Measurements from ENCODE around the gene SHD. TPM values are rescaled to one million over a fixed set of nuclear protein-coding genes. Genes with fewer than 3 reads are reported as not detected.
A peak's percentile ranks its signal among the peaks of the same experiment; 100 is the strongest.

Gene SHD
- total and polyA plus RNA-seq, 2 experiments from 2014 or later, result 1.8 to 8.0 TPM

DNA sequence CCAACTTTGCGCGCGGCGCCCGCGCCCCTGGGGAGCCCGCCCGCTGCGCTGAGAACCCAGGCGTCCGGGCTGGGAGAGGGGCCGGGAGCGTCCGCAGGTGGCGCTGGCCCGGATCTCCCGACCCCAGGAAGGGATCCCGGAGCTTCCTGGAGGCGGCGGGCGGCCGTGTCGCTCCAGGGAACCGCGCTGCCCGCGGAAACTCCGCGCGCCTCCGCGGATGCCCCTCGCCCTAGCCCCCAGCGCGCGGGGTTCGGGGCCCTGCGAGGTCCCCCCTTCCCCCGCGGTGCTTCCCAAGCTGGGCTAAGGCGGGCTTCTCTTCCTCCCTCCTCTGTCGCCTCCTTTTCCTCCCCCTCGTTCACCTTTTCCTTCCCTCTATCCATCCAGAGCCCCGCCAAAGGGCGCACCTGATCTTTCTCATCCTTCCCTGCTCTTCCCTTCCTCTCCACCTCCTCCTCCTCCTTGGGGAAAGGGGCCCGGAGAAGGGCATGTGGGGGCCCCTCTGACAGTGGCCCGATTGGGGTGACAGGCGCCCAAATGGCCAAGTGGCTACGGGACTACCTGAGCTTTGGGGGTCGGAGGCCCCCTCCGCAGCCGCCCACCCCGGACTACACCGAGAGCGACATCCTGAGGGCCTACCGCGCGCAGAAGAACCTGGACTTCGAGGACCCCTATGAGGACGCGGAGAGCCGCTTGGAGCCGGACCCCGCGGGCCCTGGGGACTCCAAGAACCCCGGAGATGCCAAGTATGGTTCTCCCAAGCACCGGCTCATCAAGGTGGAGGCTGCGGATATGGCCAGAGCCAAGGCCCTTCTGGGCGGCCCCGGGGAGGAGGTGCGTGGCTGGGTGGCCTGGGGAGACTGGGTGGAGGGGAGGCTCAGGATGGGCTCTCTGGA lies 710 bp downstream of the SHD start:
- H3K4me1 Mint-ChIP-seq, result peaks cover 6% of the 10 kb centered on the region; the same call in 2 of the 3 replicates
- peak overlapping the region; percentile 85 for H3K4me3 ChIP-seq
- peaks cover 44% of the 10 kb centered on the region for H3K27me3 ChIP-seq (ENCODE audit: insufficient read depth)
- no peaks in the 10 kb centered on the region for H3K79me2 ChIP-seq (replicated peaks; ENCODE audit: insufficient read depth)
- H3K36me3 Mint-ChIP-seq (ENCODE audit: low read depth), result no peaks in the 10 kb centered on the region
- no peak overlapping the region for H3K27ac Mint-ChIP-seq
- DNase-seq (ENCODE audit: low spot score) (peak; percentile 45), ATAC-seq (peak; percentile 20)
- no peaks in the 10 kb centered on the region for H3K9me3 Mint-ChIP-seq
- peak overlapping the region; percentile 92 for H2AFZ ChIP-seq
- peaks cover 4% of the 10 kb centered on the region; the same call in 1 of the 2 replicates for H3K4me1 ChIP-seq (ENCODE audit: insufficient read depth)
- H3K4me2 ChIP-seq, result peak overlapping the region; percentile 95
- H3K9me2 ChIP-seq (ENCODE audit: insufficient read depth), result no peaks in the 10 kb centered on the region
- no peaks in the 10 kb centered on the region for H4K20me1 ChIP-seq (replicated peaks; ENCODE audit: insufficient read depth)
- no peaks in the 10 kb centered on the region for H3K36me3 ChIP-seq (ENCODE audit: insufficient read depth)
- peak overlapping the region; percentile 85 for H3K4me3 Mint-ChIP-seq
- TF ChIP-seq EZH2 (IDR thresholded peaks at IDR 0.05; ENCODE audit: low read depth, unreplicated experiment) (peak; percentile 16), NANOG (IDR thresholded peaks at IDR 0.05; ENCODE audit: borderline replicate concordance) (no peak), CREB1 (CRISPR knock-in tag; IDR thresholded peaks at IDR 0.05; ENCODE audit: low read depth) (no peak)
- no peak overlapping the region for H3K27ac ChIP-seq (ENCODE audit: low read depth)
- peaks cover 38% of the 10 kb centered on the region for H3K27me3 Mint-ChIP-seq (ENCODE audit: insufficient read depth, low read depth, poor library complexity)
- peaks cover 5% of the 10 kb centered on the region; the same call in 1 of the 2 replicates for H3F3A ChIP-seq (replicated peaks; ENCODE audit: low read depth)

DNA sequence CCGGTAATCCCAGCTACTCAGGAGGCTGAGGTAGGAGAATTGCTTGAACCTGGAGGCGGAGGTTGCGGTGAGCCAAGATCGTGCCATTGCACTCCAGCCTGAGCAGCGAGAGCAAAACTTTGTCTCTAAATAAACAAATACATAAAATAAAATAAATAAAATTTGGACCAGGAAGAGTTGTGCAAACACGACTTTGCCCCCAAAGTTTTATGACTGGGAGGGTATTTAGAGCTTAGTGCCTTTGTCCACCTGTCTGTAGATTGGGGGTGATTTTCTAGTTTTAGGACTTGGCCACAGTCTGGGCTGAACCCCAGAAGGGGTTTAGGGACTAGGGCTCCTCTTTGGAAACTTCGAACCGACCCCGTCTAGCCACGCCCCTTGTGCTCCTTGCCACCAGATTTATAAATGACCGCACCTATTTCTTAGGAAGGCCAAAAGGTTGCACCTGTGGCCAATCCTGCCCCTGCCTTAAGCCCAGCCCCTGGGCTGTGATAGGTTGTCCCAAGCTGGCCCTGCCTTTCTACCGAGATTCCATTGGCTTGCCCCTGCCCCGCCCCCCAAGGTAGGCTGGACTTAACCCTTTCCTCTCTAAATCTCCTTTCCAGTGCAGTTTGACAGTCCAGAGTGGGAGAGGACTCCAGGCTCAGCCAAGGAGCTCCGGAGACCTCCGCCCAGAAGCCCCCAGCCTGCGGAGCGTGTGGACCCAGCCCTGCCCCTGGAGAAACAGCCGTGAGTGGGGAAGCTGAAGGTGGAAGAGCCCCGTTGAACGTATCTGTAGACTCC lies 5.3 kb downstream of the SHD start:
- Histone ChIP-seq H3K4me2 (peak overlapping the region; percentile 55; the same call in 1 of the 2 replicates), H4K20me1 (replicated peaks; ENCODE audit: insufficient read depth) (no peaks in the 10 kb centered on the region), H3K27me3 (ENCODE audit: insufficient read depth) (peaks cover 29% of the 10 kb centered on the region), H2AFZ (peak overlapping the region; percentile 19; the same call in 1 of the 2 replicates), H3K27ac (ENCODE audit: low read depth) (no peak overlapping the region), H3K4me1 (ENCODE audit: insufficient read depth) (no peaks in the 10 kb centered on the region; the same call in 1 of the 2 replicates), H3K79me2 (replicated peaks; ENCODE audit: insufficient read depth) (no peaks in the 10 kb centered on the region), H3K4me3 (peak overlapping the region; percentile 24; the same call in 1 of the 2 replicates), H3K9me2 (ENCODE audit: insufficient read depth) (no peaks in the 10 kb centered on the region), H3F3A (replicated peaks; ENCODE audit: low read depth) (no peaks in the 10 kb centered on the region), H3K36me3 (ENCODE audit: insufficient read depth) (no peaks in the 10 kb centered on the region)
- no peaks in the 10 kb centered on the region for H3K36me3 Mint-ChIP-seq (ENCODE audit: low read depth)
- DNase-seq (ENCODE audit: low spot score) (peak; percentile 98), ATAC-seq (peak; percentile 96)
- peaks cover 30% of the 10 kb centered on the region for H3K27me3 Mint-ChIP-seq (ENCODE audit: insufficient read depth, low read depth, poor library complexity)
- H3K27ac Mint-ChIP-seq, result no peak overlapping the region; the same call in 1 of the 2 replicates
- peak overlapping the region; percentile 57 for H3K4me3 Mint-ChIP-seq
- no peaks in the 10 kb centered on the region for H3K9me3 Mint-ChIP-seq
- H3K4me1 Mint-ChIP-seq, result peaks cover 2% of the 10 kb centered on the region; the same call in 1 of the 3 replicates
- TF ChIP-seq, protein P1, sequence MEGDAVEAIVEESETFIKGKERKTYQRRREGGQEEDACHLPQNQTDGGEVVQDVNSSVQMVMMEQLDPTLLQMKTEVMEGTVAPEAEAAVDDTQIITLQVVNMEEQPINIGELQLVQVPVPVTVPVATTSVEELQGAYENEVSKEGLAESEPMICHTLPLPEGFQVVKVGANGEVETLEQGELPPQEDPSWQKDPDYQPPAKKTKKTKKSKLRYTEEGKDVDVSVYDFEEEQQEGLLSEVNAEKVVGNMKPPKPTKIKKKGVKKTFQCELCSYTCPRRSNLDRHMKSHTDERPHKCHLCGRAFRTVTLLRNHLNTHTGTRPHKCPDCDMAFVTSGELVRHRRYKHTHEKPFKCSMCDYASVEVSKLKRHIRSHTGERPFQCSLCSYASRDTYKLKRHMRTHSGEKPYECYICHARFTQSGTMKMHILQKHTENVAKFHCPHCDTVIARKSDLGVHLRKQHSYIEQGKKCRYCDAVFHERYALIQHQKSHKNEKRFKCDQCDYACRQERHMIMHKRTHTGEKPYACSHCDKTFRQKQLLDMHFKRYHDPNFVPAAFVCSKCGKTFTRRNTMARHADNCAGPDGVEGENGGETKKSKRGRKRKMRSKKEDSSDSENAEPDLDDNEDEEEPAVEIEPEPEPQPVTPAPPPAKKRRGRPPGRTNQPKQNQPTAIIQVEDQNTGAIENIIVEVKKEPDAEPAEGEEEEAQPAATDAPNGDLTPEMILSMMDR (conservative IDR thresholded peaks at IDR 0.05; ENCODE audit: low read depth in 2 of 2), result no peak
- TF ChIP-seq, protein P2, sequence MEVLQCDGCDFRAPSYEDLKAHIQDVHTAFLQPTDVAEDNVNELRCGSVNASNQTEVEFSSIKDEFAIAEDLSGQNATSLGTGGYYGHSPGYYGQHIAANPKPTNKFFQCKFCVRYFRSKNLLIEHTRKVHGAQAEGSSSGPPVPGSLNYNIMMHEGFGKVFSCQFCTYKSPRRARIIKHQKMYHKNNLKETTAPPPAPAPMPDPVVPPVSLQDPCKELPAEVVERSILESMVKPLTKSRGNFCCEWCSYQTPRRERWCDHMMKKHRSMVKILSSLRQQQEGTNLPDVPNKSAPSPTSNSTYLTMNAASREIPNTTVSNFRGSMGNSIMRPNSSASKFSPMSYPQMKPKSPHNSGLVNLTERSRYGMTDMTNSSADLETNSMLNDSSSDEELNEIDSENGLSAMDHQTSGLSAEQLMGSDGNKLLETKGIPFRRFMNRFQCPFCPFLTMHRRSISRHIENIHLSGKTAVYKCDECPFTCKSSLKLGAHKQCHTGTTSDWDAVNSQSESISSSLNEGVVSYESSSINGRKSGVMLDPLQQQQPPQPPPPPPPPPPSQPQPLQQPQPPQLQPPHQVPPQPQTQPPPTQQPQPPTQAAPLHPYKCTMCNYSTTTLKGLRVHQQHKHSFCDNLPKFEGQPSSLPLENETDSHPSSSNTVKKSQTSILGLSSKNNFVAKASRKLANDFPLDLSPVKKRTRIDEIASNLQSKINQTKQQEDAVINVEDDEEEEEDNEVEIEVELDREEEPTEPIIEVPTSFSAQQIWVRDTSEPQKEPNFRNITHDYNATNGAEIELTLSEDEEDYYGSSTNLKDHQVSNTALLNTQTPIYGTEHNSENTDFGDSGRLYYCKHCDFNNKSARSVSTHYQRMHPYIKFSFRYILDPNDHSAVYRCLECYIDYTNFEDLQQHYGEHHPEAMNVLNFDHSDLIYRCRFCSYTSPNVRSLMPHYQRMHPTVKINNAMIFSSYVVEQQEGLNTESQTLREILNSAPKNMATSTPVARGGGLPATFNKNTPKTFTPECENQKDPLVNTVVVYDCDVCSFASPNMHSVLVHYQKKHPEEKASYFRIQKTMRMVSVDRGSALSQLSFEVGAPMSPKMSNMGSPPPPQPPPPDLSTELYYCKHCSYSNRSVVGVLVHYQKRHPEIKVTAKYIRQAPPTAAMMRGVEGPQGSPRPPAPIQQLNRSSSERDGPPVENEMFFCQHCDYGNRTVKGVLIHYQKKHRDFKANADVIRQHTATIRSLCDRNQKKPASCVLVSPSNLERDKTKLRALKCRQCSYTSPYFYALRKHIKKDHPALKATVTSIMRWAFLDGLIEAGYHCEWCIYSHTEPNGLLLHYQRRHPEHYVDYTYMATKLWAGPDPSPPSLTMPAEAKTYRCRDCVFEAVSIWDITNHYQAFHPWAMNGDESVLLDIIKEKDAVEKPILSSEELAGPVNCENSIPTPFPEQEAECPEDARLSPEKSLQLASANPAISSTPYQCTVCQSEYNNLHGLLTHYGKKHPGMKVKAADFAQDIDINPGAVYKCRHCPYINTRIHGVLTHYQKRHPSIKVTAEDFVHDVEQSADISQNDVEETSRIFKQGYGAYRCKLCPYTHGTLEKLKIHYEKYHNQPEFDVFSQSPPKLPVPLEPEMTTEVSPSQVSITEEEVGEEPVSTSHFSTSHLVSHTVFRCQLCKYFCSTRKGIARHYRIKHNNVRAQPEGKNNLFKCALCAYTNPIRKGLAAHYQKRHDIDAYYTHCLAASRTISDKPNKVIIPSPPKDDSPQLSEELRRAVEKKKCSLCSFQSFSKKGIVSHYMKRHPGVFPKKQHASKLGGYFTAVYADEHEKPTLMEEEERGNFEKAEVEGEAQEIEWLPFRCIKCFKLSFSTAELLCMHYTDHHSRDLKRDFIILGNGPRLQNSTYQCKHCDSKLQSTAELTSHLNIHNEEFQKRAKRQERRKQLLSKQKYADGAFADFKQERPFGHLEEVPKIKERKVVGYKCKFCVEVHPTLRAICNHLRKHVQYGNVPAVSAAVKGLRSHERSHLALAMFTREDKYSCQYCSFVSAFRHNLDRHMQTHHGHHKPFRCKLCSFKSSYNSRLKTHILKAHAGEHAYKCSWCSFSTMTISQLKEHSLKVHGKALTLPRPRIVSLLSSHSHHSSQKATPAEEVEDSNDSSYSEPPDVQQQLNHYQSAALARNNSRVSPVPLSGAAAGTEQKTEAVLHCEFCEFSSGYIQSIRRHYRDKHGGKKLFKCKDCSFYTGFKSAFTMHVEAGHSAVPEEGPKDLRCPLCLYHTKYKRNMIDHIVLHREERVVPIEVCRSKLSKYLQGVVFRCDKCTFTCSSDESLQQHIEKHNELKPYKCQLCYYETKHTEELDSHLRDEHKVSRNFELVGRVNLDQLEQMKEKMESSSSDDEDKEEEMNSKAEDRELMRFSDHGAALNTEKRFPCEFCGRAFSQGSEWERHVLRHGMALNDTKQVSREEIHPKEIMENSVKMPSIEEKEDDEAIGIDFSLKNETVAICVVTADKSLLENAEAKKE (CRISPR knock-in tag; IDR thresholded peaks at IDR 0.05), result no peak
- TF ChIP-seq NANOG (IDR thresholded peaks at IDR 0.05; ENCODE audit: borderline replicate concordance) (no peak), POLR2AphosphoS5 (IDR thresholded peaks at IDR 0.05; ENCODE audit: low read depth) (no peak), STAT1 (IDR thresholded peaks at IDR 0.05; ENCODE audit: unreplicated experiment) (no peak), EZH2 (IDR thresholded peaks at IDR 0.05; ENCODE audit: low read depth, unreplicated experiment) (no peak), CREB1 (CRISPR knock-in tag; IDR thresholded peaks at IDR 0.05; ENCODE audit: low read depth) (no peak), ZNF114 (CRISPR knock-in tag; IDR thresholded peaks at IDR 0.05) (no peak), EZH2phosphoT487 (IDR thresholded peaks at IDR 0.05; ENCODE audit: unreplicated experiment) (no peak)

All from GM23338 (cell line).